ENCODE data around the gene BTC.

DNA sequence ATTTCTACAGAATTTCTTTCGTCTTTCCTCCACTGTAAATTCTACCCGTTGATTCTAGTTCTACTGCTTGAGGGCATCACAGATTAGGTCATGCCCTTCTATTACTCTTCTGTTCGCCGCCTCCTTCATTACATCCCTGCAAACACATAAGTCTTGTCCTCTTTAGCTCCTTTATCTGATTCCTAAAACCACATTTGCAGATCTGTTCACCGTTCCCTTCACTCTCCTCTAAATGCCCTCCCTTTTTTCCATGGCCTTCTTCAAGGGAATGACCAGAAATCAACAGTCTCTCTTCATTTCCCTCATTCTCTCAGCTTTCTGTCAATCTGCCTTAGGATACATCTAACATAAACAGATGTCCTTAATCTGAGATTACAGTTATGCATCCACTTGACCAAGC lies 43.1 kb downstream of the BTC start:
- TF ChIP-seq, protein P1, sequence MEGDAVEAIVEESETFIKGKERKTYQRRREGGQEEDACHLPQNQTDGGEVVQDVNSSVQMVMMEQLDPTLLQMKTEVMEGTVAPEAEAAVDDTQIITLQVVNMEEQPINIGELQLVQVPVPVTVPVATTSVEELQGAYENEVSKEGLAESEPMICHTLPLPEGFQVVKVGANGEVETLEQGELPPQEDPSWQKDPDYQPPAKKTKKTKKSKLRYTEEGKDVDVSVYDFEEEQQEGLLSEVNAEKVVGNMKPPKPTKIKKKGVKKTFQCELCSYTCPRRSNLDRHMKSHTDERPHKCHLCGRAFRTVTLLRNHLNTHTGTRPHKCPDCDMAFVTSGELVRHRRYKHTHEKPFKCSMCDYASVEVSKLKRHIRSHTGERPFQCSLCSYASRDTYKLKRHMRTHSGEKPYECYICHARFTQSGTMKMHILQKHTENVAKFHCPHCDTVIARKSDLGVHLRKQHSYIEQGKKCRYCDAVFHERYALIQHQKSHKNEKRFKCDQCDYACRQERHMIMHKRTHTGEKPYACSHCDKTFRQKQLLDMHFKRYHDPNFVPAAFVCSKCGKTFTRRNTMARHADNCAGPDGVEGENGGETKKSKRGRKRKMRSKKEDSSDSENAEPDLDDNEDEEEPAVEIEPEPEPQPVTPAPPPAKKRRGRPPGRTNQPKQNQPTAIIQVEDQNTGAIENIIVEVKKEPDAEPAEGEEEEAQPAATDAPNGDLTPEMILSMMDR (IDR thresholded peaks at IDR 0.05) = no peak
- TF ChIP-seq POLR2A (IDR thresholded peaks at IDR 0.05) = no peak
